Measurements from ENCODE around the gene MED15. TPM values are rescaled to one million over a fixed set of nuclear protein-coding genes. Genes with fewer than 3 reads are reported as not detected.

MED15 gene
- total RNA-seq, 1 donor from 2014 or later, result 104 TPM

- TF ChIP-seq, protein P1, sequence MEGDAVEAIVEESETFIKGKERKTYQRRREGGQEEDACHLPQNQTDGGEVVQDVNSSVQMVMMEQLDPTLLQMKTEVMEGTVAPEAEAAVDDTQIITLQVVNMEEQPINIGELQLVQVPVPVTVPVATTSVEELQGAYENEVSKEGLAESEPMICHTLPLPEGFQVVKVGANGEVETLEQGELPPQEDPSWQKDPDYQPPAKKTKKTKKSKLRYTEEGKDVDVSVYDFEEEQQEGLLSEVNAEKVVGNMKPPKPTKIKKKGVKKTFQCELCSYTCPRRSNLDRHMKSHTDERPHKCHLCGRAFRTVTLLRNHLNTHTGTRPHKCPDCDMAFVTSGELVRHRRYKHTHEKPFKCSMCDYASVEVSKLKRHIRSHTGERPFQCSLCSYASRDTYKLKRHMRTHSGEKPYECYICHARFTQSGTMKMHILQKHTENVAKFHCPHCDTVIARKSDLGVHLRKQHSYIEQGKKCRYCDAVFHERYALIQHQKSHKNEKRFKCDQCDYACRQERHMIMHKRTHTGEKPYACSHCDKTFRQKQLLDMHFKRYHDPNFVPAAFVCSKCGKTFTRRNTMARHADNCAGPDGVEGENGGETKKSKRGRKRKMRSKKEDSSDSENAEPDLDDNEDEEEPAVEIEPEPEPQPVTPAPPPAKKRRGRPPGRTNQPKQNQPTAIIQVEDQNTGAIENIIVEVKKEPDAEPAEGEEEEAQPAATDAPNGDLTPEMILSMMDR (IDR thresholded peaks at IDR 0.05), result no peak
- peaks cover 14% of the 10 kb centered on the region for H3K36me3 Mint-ChIP-seq (ENCODE audit: unreplicated experiment)
- DNase-seq (ENCODE audit: extremely low spot score, unreplicated experiment), result no peak
- no peaks in the 10 kb centered on the region for H3K27me3 Mint-ChIP-seq (ENCODE audit: unreplicated experiment)
- no peak overlapping the region for H3K4me3 Mint-ChIP-seq (ENCODE audit: unreplicated experiment)
- H3K27ac Mint-ChIP-seq (ENCODE audit: unreplicated experiment), result no peak overlapping the region
- H3K4me1 Mint-ChIP-seq (ENCODE audit: unreplicated experiment), result peaks cover 10% of the 10 kb centered on the region
- H3K9me3 Mint-ChIP-seq (ENCODE audit: unreplicated experiment), result no peaks in the 10 kb centered on the region
Observed at GRCh38 chr22:20582520-20583361, 75.3 kb downstream of the MED15 start.

DNA sequence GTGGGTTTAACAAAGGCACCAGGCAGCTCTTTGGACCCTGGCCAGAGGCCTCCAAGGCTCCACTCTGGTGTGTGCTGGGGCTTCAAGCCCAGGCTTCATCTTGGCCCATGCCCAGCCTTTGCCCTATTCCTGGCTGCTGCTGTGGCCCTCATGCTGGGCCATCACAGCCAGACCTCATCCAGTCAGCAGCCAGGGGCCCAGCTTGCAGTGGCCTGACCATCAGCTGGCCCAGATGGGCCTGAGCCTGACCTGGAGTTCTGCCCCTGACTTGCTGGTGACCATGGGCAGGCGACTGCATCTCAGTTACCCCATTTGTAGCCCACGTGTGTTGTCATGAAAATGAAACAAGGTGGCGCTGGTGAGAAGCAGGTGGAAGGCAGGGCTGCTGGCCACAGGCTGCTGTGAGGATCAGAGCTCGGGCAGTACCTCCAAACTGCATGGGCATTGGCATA, 76.1 kb downstream of the MED15 start:
- DNase-seq (ENCODE audit: extremely low spot score, unreplicated experiment), result no peak

DNA sequence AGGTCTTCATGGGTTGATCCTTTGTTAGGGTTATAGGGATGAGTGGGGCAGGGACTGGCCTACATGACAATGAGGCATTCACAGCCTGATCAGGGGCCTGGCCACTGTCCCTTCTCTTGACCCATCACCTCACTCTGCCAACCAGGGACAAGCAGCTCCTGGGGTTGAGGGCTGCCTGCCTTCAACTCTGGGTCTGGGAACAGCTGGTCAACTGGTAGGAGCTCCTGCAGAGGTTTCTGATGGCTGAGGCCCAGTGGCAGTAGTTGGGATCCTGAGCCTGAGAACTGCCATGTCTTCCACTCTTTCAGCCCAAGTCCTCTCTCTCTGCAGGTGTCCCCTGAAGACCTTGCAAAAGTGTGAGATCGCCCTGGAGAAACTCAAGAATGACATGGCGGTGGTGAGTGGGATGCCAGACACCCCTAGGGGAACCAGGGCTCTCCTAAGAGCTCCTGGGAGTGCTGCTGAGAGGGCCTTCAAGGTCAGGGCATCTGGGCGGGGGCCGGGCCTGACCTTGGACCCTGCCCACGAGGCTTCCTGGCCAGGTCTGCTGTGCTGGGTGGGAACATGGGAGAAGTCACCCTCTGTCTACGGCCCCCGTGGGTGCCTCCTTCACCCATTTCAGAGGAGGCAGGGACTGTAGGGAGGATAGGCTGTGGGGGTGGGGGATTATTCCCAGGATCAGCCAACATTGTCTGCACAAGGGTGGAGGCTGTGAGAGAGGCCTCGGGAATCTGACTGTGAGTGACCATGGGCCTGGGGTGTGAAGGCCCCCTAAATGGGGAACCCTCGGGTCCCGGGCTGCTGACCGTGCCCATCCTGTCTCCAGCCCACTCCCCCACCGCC, 76.8 kb downstream of the MED15 start:
- Mint-ChIP-seq H3K4me3 (ENCODE audit: unreplicated experiment) (no peak overlapping the region), H3K9me3 (ENCODE audit: unreplicated experiment) (no peaks in the 10 kb centered on the region), H3K36me3 (ENCODE audit: unreplicated experiment) (peaks cover 11% of the 10 kb centered on the region), H3K4me1 (ENCODE audit: unreplicated experiment) (peaks cover 2% of the 10 kb centered on the region), H3K27me3 (ENCODE audit: unreplicated experiment) (no peaks in the 10 kb centered on the region), H3K27ac (ENCODE audit: unreplicated experiment) (no peak overlapping the region)
- TF ChIP-seq, protein P1 (IDR thresholded peaks at IDR 0.05), result no peak
- DNase-seq (ENCODE audit: extremely low spot score, unreplicated experiment), result no peak

More for the DNA sequence above, 76.1 kb downstream of the MED15 start:
- Mint-ChIP-seq H3K36me3 (ENCODE audit: unreplicated experiment) (peaks cover 11% of the 10 kb centered on the region), H3K4me3 (ENCODE audit: unreplicated experiment) (no peak overlapping the region), H3K27me3 (ENCODE audit: unreplicated experiment) (no peaks in the 10 kb centered on the region), H3K9me3 (ENCODE audit: unreplicated experiment) (no peaks in the 10 kb centered on the region), H3K27ac (ENCODE audit: unreplicated experiment) (no peak overlapping the region), H3K4me1 (ENCODE audit: unreplicated experiment) (peaks cover 9% of the 10 kb centered on the region)
- TF ChIP-seq, protein P1 (IDR thresholded peaks at IDR 0.05), result peak; percentile 18

DNA sequence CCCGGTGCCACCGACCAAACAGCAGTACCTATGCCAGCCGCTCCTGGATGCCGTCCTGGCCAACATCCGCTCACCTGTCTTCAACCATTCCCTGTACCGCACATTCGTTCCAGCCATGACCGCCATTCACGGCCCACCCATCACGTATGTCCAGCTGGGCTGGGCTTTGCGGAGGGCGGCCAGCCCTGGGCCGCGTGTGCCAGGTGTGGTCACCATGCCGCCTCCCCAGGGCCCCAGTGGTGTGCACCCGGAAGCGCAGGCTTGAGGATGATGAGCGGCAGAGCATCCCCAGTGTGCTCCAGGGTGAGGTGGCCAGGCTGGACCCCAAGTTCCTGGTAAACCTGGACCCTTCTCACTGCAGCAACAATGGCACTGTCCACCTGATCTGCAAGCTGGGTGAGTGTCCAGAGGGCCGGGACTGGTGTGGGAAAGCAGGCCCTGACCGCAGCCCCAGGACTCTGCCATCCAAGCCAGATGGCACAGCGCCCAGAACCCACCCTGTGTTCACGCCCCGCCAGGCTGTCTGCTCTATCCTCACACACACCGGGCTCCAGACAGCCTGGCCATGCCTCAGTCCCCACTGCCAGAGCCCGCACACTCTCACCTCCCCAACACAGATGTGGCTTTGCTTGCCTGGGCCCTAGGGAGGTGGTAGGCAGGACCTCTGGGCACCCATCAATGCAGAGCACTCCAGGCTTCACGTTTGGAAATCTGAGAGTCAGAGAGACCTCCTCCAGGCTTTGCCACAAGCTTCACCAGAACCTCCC, 77.6 kb downstream of the MED15 start:
- Mint-ChIP-seq H3K27me3 (ENCODE audit: unreplicated experiment) (no peaks in the 10 kb centered on the region), H3K9me3 (ENCODE audit: unreplicated experiment) (no peaks in the 10 kb centered on the region), H3K36me3 (ENCODE audit: unreplicated experiment) (peaks cover 11% of the 10 kb centered on the region), H3K4me3 (ENCODE audit: unreplicated experiment) (no peak overlapping the region), H3K4me1 (ENCODE audit: unreplicated experiment) (no peaks in the 10 kb centered on the region), H3K27ac (ENCODE audit: unreplicated experiment) (no peak overlapping the region)
- DNase-seq (ENCODE audit: extremely low spot score, unreplicated experiment), result no peak
- TF ChIP-seq, protein P1 (IDR thresholded peaks at IDR 0.05), result no peak

Data from osteocyte (in vitro differentiated cells).